Nephron progenitor cell (in vitro differentiated cells): ENCODE results near the gene SUSD5.

Source experiments
- DNase-seq: peaks from one replicate; pipeline ENCODE4 v3.0.0; 2021
- H3K27ac Mint-ChIP-seq: 2 replicates; pipeline ENCODE4 v1.8.0; 2021; ENCODE audit warnings: mild to moderate bottlenecking, moderate library complexity, mixed read lengths
- H3K27me3 Mint-ChIP-seq: 2 replicates; pipeline ENCODE4 v1.8.0; 2021; ENCODE audit warnings: mild to moderate bottlenecking, low read depth, mixed read lengths; ENCODE audit not compliant: poor library complexity
- H3K36me3 Mint-ChIP-seq: 2 replicates; pipeline ENCODE4 v1.8.0; 2021; ENCODE audit warnings: low read depth, mixed read lengths
- H3K4me1 Mint-ChIP-seq: 2 replicates; pipeline ENCODE4 v1.8.0; 2021; ENCODE audit warnings: mixed read lengths
- H3K4me3 Mint-ChIP-seq: 2 replicates; pipeline ENCODE4 v1.8.0; 2021; ENCODE audit warnings: mild to moderate bottlenecking, moderate library complexity, mixed read lengths
- H3K9me3 Mint-ChIP-seq: 2 replicates; pipeline ENCODE4 v1.8.0; 2021; ENCODE audit warnings: mild to moderate bottlenecking, moderate library complexity, mixed read lengths
- CTCF ChIP-seq: fragments of 200-600 bp; sonication (generic); IDR thresholded peaks from 2 replicates; pipeline ENCODE4 v1.5.0; 2021; ENCODE audit warnings: antibody characterized with exemption

The SUSD5 gene

GRCh38 chr3:33238923-33239322, 20.3 kb upstream of the SUSD5 start:
- no peaks in the 10 kb centered on the region for H3K36me3 Mint-ChIP-seq
- H3K27ac Mint-ChIP-seq, result no peak overlapping the region
- no peak overlapping the region for H3K4me3 Mint-ChIP-seq
- no peaks in the 10 kb centered on the region for H3K4me1 Mint-ChIP-seq
- H3K27me3 Mint-ChIP-seq, result peaks cover 18% of the 10 kb centered on the region
- no peak for DNase-seq
- TF ChIP-seq CTCF, result no peak
- H3K9me3 Mint-ChIP-seq, result peaks cover 18% of the 10 kb centered on the region

GRCh38 chr3:33237439-33237838, 18.8 kb upstream of the SUSD5 start:
- H3K9me3 Mint-ChIP-seq, result peaks cover 18% of the 10 kb centered on the region
- no peak for DNase-seq
- H3K27me3 Mint-ChIP-seq, result peaks cover 14% of the 10 kb centered on the region
- H3K36me3 Mint-ChIP-seq, result no peaks in the 10 kb centered on the region
- no peak overlapping the region for H3K4me3 Mint-ChIP-seq
- H3K27ac Mint-ChIP-seq, result no peak overlapping the region
- no peak for TF ChIP-seq CTCF
- H3K4me1 Mint-ChIP-seq, result peaks cover under 1% of the 10 kb centered on the region

GRCh38 chr3:33236005-33236404, 17.4 kb upstream of the SUSD5 start:
- Mint-ChIP-seq H3K27ac (no peak overlapping the region), H3K4me1 (peaks cover 14% of the 10 kb centered on the region), H3K27me3 (peaks cover 14% of the 10 kb centered on the region), H3K9me3 (peaks cover 18% of the 10 kb centered on the region), H3K4me3 (no peak overlapping the region), H3K36me3 (no peaks in the 10 kb centered on the region)
- no peak for DNase-seq
- TF ChIP-seq CTCF, result no peak

- no peak overlapping the region for H3K4me3 Mint-ChIP-seq
- no peak for TF ChIP-seq CTCF
- DNase-seq, result no peak
Observed at GRCh38 chr3:33233884-33234283, 15.3 kb upstream of the SUSD5 start.

GRCh38 chr3:33231756-33232465, 13.3 kb upstream of the SUSD5 start:
- peak; percentile 19 for DNase-seq
- Mint-ChIP-seq H3K4me1 (peaks cover 28% of the 10 kb centered on the region), H3K27ac (no peak overlapping the region), H3K36me3 (no peaks in the 10 kb centered on the region), H3K4me3 (no peak overlapping the region), H3K9me3 (peaks cover 5% of the 10 kb centered on the region), H3K27me3 (peaks cover 19% of the 10 kb centered on the region)
- TF ChIP-seq CTCF, result no peak

More at GRCh38 chr3:33233884-33234283, 15.3 kb upstream of the SUSD5 start:
- H3K27me3 Mint-ChIP-seq, result peaks cover 9% of the 10 kb centered on the region
- no peak overlapping the region for H3K27ac Mint-ChIP-seq
- H3K9me3 Mint-ChIP-seq, result peaks cover 16% of the 10 kb centered on the region
- peaks cover 27% of the 10 kb centered on the region for H3K4me1 Mint-ChIP-seq
- H3K36me3 Mint-ChIP-seq, result no peaks in the 10 kb centered on the region

- TF ChIP-seq CTCF, result no peak
- no peaks in the 10 kb centered on the region for H3K36me3 Mint-ChIP-seq
- no peak overlapping the region for H3K4me3 Mint-ChIP-seq
- H3K9me3 Mint-ChIP-seq, result peaks cover 5% of the 10 kb centered on the region
- peaks cover 28% of the 10 kb centered on the region for H3K4me1 Mint-ChIP-seq
- peaks cover 19% of the 10 kb centered on the region for H3K27me3 Mint-ChIP-seq
- no peak for DNase-seq
- no peak overlapping the region for H3K27ac Mint-ChIP-seq
Observed at GRCh38 chr3:33229947-33230346, 11.3 kb upstream of the SUSD5 start.
